HG02943 (cell line): Measurements from ENCODE around the gene NKD1.

Experiments
- ATAC-seq: cut with Tn5 transposase; IDR thresholded peaks from one replicate; pipeline ENCODE4 v1.9.1; 2021; ENCODE audit warnings: mild to moderate bottlenecking, low read depth, moderate library complexity; ENCODE audit not compliant: unreplicated experiment

Gene NKD1

GRCh38 chr16:50519001-50519400 lies 29.2 kb upstream of the NKD1 start:
- ATAC-seq, result no peak

GRCh38 chr16:50519602-50520001 lies 28.6 kb upstream of the NKD1 start:
- ATAC-seq, result no peak

GRCh38 chr16:50520451-50521245 lies 27.5 kb upstream of the NKD1 start:
- no peak for ATAC-seq

- ATAC-seq, result no peak
Measured at GRCh38 chr16:50521246-50521900, 26.8 kb upstream of the NKD1 start.

- ATAC-seq, result no peak
Measured at GRCh38 chr16:50522324-50522723, 25.9 kb upstream of the NKD1 start.

GRCh38 chr16:50523710-50524109 lies 24.5 kb upstream of the NKD1 start:
- no peak for ATAC-seq

- no peak for ATAC-seq
Measured at GRCh38 chr16:50525262-50525661, 22.9 kb upstream of the NKD1 start.

GRCh38 chr16:50525716-50526115 lies 22.5 kb upstream of the NKD1 start:
- ATAC-seq, result no peak

GRCh38 chr16:50526249-50526648 lies 21.9 kb upstream of the NKD1 start:
- ATAC-seq, result no peak

- no peak for ATAC-seq
Measured at GRCh38 chr16:50526796-50527195, 21.4 kb upstream of the NKD1 start.

GRCh38 chr16:50528820-50529219 lies 19.4 kb upstream of the NKD1 start:
- no peak for ATAC-seq

- no peak for ATAC-seq
Measured at GRCh38 chr16:50529334-50529733, 18.9 kb upstream of the NKD1 start.

- ATAC-seq, result no peak
Measured at GRCh38 chr16:50530277-50531236, 17.6 kb upstream of the NKD1 start.

- ATAC-seq, result no peak
Measured at GRCh38 chr16:50531359-50531758, 16.8 kb upstream of the NKD1 start.

- no peak for ATAC-seq
Measured at GRCh38 chr16:50531901-50532300, 16.3 kb upstream of the NKD1 start.

GRCh38 chr16:50532576-50532975 lies 15.6 kb upstream of the NKD1 start:
- ATAC-seq, result no peak

GRCh38 chr16:50533317-50533716 lies 14.9 kb upstream of the NKD1 start:
- ATAC-seq, result no peak

- no peak for ATAC-seq
Measured at GRCh38 chr16:50534091-50534490, 14.1 kb upstream of the NKD1 start.

- ATAC-seq, result no peak
Measured at GRCh38 chr16:50534556-50534955, 13.6 kb upstream of the NKD1 start.

- ATAC-seq, result no peak
Measured at GRCh38 chr16:50534958-50535357, 13.2 kb upstream of the NKD1 start.
